GM21717 (cell line): ENCODE results near the gene CYP46A1.
A peak's percentile ranks its signal among the peaks of the same experiment; 100 is the strongest.

Experiments
- ATAC-seq: cut with Tn5 transposase; IDR thresholded peaks from one replicate; pipeline ENCODE4 v1.9.1; 2021; ENCODE audit warnings: mild to moderate bottlenecking, moderate library complexity; ENCODE audit not compliant: unreplicated experiment

The CYP46A1 gene

DNA sequence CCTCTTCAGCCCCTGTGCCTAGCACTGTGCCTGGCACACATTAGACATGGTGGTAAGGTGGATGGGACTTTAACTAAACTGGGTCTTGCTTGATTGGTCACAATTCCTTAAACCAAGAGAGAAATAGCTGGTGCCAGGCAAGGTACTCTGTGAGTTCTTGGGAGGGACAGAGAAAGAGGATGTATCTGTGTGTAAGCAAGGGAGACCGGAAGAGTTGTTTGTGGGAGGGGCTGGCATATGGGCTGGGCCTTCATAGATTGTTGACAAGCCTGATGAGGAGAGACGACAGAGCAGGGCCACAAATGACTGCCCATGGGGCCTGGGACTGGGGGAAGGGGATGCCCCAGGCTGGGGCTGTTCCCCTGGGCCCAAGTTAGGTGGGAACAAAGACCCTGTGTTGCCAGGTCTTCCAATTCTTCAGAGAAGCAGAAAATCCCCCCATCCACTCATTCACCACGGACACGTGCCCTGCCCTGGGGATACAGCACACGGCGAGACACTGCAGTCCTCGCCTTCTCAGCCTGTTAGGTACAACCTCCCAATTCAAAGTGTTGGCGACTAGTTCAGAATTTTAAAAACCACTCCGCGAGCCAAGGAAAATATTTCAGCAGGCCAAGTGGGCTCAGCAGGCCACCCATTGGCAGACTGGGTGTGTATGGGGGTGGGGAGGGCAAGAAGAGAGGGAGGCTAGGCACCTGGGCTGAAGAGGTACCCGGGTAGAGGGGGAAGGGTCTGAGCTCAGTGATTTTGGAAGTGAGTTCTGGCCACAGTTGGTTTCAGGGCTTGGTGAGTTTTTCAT lies 11.4 kb upstream of the CYP46A1 start:
- ATAC-seq, result no peak

DNA sequence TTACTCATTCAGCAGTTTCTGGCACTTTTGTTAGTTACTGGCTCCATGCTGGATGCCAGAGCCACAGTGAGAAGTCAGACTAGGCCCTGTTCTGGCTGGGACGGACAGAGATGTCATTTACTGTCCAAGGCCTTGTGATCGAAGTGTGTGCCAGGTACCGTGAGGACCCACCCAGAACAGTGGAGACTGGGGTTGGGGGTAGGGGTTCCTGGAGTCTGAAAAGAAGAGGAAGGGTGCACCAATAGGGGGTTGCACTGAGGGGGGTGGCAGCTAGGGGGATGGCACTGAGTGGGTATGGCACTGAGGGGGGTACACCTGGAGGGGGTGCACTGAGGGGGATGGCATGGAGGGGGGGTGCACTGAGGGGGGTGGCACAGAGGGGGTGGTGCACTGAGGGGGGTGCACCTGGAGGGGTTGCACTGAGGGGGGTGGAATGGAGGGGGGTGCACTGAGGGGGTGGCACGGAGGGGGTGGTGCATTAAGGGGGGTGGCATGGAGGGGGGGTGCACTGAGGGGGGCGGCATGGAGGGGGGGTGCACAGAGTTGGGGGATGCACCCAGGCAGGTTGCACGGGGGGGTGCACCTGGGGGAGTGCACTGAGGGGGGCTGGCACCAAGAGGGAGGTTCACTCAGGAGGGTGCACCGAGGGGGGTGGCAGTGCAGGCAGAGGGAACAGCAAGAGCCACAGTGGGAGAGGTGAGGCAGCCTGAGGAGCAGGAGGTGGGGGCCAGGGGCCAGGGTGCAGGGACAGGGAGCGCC lies 10.6 kb upstream of the CYP46A1 start:
- no peak for ATAC-seq

DNA sequence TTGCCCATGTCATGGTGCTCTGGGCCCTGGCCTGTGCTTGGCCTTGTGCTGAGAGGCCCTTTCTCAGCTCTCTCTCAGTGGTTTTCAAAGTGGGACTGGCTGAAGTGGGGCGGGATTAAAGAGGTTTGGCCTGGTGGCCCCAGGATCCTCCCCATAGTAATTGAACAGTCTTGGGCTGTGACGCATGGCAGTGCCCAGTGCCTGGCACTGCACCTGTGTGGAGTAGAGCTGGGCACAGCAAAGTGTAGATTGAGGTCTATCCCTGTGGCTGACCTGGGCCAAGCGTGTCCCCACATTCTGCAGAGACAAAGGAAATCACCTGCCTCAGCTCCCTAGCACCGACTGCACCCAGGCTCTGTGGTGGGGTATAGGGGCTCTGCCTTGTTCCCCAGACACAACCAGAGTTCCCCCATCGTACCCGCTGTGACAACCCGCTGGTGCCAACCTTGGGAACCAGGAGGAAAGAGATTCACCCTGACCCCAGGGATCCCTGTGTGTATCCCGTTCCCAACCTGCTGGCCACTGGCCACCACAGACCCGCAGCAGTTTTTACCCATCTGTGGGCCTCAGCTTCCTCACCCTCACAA lies 9.9 kb upstream of the CYP46A1 start:
- no peak for ATAC-seq

DNA sequence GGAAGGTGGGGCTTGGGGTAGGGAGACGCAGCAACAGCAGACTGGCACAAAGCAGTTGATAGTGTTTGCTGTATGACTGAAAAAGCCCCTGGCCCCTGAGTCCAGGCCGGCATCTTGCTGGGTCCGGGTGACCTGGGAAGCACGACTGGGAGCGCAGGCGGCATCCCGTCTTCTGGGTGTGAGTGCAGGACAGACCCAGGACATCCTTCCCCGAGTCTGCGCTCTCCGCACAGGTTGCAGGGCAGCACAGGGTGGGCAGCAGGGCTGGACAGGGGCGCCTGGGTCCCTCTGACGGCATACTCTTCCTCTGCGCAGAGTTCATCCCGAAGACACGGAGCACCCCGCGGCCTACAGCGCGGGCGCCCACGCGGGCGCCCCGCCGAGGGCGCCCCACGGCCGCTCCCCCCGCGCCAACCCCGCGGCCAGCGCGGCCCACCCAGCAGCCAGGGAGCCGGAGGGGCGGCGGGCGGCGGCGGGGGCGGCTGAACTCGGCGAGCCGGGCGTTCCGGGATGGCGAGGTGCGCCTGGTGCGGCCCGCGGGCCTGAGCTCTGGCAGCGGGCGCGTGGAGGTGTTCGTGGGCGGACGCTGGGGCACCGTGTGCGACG lies 9.2 kb upstream of the CYP46A1 start:
- ATAC-seq, result no peak

DNA sequence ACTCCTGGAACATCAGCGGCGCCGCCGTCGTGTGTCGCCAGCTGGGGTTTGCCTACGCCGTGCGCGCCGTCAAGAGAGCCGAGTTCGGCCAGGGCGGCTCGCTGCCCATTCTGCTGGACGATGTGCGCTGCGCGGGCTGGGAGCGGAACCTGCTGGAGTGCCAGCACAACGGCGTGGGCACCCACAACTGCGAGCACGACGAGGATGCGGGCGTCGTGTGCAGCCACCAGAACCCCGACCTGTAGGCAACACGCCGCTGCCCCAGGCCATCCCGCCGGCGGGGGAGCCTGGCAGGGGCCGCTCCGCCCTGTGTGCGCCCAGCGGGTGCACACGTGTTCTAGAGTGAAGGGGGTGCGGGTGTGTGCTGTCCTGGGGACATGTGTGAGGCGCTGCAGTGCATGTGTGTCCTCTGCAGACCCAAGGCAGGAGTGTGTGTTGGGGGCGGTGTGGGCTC lies 8.7 kb upstream of the CYP46A1 start:
- ATAC-seq, result no peak

DNA sequence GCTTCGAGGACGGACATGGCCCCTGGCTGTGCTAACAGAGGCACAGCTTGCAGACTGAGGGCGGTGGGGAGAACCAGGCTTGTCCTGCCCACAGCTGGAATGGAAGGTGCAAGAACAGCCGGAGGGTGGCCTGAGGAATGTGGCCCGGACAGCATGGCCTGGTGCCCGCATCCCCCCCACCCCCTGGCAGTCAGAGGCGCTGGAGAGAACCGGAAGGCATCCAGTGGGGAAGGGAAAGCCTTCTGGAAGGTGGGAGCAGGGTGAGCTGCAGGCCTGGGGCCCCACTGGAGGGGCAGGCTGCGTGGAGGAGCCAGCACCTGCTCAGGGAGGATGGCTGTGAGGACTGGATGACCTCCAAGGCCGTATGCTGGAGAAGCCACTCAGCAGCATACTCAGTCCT lies 8.1 kb upstream of the CYP46A1 start:
- no peak for ATAC-seq

DNA sequence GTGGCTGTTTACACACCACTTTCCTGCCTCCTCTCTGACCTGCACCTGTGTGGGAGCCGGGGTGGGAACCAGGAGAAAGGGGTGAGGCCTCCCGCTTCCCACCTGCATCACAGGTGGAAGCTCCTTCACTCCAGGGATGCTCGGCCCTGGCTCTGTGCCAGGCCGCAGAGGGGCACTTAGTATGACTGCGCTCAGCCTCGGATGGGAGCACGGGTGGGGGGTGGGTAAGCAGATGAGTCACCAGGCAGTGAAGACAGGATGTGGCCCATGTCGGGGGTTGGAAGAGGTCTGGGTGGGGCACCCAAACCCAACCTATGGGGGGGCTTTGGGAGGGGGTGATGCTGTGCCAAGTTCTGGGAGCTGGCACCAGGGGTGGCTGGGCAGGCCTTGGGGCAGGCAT lies 7.4 kb upstream of the CYP46A1 start:
- no peak for ATAC-seq

DNA sequence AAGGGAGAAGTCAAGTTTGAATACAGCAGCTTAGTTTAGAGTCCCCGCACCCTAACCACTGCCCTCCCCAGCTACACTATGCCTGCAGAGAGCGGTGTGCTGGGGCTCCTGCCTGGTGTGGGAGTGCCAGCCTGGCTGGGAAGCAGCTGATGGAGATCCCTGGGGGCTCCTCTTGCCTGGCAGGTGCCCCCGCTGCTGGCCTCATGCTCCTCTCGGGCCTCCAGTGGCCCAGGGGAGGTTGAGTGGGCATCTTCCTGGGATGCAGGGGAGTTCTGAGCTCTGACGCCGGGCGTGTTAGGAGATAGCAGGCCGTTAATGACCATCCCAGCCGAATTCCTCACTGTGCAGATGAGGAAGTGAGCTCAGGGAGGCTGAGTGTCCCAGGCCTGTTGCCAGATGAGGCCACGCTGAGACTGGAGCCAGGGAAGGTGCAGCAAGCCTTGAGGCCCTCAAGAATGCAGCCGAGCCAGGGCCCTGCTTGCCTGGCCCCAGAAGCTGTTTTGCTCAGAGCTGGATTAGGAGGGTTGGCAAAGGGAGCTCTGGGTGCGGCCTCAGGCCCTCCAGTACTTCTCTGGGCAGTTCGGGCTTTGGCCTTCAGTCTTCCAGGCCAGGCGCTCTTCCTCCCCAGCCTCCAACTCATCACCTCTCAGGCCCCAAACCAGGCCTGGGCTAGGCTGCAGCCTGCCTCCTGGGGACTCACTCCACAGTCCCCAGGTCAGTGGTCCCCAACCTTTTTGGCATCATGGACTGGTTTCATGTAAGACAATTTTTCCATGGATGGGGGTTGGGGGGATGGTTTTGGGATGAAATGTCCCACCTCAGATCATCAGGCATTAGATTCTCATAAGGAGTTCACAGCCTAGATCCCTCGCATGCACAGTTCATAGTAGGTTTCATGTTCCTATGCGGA lies 6.6 kb upstream of the CYP46A1 start:
- ATAC-seq, result no peak

DNA sequence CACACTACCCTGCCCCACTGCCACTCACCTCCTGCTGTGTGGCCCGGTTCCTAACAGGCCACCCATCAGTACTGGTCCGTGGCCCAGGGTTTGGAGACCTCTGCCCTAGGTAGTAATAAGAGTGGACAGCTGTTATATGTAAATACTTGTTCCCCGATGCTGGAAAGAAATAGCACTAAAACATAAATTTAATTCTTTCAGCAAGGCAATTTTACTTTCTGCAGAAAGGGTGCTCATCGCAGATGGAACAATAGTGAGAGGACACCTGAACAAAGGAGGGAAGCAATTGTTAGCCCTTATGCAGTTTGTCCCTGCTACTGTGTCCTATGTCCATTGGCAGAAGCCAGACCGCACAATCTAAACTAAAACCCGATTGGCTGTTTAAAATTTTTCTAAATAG lies 5.9 kb upstream of the CYP46A1 start:
- no peak for ATAC-seq

DNA sequence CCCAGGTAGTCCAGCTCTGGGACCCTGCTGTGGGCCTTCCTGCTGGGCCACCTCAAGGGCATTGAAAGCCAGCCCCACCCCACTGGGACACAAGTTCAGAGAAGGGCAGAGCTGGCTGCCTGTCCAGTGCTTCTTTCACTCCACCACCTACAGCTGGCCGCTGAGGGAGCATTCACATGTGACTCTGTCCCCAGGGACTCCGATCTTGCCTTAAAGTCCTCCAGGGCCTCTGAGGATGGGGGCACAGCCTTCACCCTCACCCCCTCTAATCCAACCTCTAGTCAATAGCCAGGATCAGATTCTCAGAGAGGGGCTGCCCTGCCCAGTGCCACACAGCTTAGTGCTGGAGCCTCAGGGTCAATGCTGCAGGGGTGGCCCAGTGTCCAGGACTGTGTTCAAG lies 5.0 kb upstream of the CYP46A1 start:
- ATAC-seq, result no peak

DNA sequence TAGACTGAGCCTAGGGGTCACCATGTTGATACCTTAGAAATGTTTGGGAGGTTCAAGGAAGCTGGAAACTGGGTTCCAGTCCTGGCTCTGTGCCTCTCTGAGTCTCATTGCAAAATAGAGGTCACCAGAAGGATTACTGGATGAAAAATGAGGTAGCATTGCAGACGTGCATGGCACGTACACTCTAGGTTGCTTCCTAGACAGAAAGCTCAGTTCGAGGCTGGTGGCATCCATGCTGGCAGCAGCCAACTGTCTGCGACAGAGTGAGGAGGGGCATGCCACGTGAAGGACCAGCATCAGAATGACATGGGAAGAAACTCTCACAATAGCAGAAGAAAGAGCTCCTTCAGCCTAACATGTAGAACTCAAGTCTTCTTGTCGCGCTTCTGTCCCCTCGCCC lies 4.6 kb upstream of the CYP46A1 start:
- ATAC-seq, result no peak

DNA sequence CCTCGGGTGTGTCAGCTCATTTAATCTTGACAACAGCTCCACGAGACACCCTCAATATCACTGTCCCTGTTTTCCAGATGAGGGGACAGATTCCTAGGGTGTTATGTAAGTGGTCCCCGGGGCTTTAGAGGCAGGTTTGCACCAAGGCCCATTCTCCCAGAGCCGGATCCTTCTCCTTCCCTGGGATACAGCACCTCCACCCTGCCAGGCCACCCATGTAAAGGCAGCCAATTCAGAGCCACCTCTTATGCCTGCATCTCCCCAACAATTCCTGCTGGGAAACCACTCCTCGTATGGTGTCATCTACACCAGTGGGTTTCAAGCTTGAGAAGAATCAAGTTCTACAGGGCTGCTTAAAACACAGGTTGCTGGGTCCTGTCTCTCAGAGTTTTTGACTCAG lies 4.1 kb upstream of the CYP46A1 start:
- ATAC-seq, result no peak

DNA sequence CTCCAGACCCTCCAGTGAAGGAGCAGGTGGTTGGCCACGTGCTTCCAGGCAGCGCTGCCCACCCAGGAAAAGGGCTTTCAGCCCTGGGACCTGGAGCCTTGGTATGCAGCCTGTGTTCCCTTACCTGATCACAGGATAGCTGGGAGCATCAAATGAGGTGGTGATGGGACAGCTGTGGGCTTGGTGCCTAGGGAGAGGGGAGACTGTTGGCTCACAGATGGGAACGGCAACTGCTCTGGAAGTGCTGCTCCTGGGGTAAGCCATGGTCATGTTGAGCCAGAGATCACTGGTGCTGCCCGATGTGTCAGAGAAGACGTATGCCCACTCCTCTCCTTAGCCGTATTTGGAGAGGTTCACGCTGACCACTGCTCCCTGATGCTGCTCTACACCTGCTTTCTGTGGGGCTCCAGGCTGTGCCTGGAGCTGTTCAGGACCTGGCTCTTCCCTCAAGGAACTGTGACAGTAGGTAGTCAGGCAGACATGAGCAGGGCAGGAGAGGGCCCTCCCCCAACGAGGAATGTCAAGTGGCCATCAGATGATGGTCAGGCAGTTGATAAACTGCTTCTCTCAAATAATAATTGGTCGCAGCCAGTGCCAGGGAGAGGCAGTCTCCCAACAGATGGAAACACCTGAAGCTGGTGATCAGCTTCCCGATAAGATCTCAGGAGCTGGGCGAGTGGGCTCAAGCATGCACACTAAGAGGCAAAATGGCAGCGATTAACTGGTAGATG lies 2.8 kb upstream of the CYP46A1 start:
- ATAC-seq, result no peak

DNA sequence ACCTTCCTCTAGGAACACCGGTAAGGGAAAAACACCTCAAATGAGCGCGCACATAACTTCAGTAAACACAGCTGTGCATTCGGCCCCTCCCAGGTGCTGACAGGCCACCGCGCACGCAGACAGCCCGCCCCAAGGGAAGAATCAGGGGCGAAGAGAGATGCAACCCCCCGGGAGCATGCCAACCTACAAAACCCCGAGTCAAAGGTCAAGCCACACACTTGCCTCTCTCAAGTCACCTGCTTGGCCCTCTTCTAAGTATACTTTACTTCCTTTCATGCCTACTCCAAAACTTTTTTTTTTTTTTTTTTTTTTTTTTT lies 2.3 kb upstream of the CYP46A1 start:
- ATAC-seq, result no peak

DNA sequence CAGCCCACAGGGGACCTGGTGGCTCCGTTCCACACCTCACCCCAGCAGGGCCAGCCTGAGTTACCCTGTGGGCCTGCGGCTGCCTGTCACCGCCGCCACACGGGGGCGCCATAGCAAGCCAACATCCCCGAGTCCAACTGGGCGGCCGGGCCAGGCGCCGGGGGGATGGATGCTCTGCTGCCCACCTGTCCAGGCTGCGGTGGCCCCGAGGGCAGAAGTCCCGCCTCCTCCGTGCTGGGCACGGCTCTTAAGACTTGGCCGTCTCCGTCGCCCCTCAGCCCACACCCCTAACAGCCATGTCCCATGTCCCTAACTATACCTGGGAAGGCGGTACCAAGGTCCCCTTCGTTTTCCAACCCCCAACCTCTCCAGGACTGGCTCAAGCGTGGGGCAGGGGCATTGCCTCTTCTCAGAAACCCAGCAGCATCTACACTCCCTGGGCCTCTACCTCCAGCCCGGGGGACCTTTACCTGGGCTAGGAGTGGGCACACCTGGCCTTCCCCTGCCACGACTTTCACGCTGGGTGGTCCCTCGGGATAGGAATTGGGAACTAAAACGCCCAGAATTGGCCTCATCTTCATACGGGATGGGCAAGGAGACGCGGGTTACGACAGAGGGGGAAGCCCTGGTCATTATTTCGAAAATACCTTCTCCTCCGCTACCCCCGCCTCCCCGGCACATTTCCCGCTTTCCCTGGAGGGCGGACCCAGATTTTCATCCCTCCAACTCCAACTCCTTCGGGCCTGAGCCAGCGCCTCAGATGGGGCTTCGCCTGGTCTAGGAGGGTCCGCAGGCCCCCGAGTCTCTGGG lies 1.1 kb upstream of the CYP46A1 start:
- ATAC-seq, result peak; percentile 44

DNA sequence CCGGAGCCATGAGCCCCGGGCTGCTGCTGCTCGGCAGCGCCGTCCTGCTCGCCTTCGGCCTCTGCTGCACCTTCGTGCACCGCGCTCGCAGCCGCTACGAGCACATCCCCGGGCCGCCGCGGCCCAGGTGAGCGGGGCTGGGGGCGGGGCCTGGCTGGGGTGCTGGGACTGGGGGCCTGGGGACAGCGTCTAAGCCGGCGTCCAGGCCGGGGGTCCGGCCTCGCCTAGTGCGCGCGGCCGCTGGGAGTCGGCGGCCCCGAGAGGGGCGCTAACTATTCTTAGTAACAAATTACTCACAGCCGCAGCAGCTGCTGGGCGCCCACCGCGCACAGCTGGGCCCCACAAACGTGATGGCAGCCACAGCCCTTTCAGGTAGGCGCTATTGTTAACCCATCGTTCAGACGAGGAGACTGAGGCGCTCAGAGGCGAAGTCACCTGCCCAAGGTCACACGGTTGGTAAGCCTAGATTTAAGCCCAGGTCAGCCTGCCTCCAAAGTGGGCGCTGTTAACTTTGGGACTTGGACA lies 374 bp downstream of the CYP46A1 start:
- peak; percentile 2 for ATAC-seq

DNA sequence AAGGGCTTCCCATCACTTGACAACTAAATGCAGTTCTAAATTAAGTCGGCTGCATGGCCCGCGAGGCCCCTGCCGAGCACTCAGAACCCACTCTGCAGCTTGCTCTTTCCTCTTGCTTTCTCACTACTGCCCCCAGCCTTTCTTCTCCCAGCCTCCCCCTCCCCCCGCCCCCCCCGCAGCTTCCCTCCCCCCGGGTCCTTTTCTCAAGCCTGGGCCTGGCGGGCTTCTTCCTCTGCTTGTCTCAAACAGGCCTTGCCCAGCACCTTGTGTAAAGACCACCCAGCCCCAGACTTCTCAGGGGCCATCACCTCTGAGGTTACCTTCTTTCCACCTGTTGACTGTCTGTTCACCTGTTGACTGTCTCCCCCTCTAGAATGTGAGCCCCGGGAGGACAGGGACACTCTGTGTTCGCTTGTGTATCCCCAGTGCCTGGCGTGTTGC lies 1.1 kb downstream of the CYP46A1 start:
- ATAC-seq, result no peak

DNA sequence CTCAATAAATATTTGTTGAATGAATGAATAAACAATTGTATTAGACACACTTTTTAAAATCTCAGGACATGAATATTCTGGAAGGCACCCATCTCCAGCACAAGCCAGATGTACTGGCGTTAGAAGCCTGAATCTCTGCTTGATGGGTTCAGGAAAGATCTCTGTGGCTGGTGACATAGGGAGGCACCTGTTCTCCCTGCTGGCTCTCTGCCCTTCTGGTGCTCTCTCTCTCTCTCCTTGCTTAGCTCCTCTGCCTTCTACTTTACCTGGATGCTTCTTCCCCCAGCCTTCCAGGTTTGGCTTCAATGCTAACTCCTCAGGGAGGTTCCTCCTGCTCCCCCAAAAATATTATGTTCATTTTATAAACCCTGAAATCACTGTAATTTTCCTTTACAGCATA lies 1.5 kb downstream of the CYP46A1 start:
- ATAC-seq, result no peak
